Islet of Langerhans (tissue), 1 donor: ENCODE results near the gene SLC14A1.

Source experiments
- FAIRE-seq: peaks from one replicate; lab custom pipeline; 2011; peaks lifted over from hg19 to GRCh38; lab: Jason Lieb, UNC

SLC14A1 gene

GRCh38 chr18:45760462-45761036, 36.6 kb downstream of the SLC14A1 start:
- FAIRE-seq = no peak

- FAIRE-seq = no peak
Observed at GRCh38 chr18:45761512-45762114, 37.6 kb downstream of the SLC14A1 start.

DNA sequence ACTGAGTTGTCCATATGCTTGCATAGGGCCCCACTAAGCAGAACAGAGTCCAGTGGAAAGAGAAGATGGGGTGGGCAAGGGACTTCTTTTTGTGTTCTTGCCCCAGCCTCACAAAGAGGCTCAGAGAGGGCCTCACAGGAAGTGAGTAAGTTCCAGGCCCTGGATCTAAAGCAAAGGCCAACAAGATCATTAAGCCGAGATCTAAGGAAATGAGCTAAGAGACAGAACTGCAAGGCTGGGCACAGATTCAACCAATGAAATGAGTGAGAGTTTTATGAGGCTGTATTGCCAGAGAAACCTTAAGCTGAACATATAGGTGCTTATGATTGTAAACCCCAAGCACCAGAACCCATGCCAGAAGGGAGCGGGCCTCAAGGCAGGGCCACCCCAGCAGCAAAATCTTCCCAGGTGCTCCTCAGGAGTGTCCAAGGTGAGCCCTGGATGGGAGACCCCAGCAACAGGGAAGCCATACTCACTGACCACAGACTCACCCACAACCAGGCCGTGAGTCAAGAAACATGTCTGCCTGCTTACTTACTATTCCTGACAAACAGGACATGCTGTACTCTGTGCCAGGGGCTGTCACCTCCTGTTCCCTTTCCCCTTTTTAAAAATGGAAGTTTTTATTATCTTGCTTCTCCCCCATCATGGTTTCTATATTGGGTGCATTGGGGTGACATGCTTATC, 40.2 kb downstream of the SLC14A1 start:
- no peak for FAIRE-seq

DNA sequence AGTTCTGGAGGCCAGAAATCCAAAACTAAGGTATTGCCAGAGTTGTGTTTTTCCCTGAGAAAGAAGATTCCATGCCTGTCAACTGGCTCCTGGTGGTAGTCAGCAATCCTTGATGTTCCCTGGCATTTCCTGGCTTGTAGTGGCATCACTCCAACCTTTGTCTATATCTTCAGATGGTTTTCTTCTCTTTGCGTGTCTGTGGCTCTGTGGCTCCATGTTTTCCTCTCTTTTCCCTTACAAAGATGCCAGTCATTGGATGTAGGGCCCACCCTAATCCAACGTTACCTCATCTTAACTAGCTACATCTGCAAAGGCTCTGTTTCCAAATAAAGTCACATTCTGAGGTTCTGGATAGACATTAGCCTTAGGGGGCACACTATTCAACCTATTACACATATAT, 41.8 kb downstream of the SLC14A1 start:
- FAIRE-seq = no peak

- no peak for FAIRE-seq
Observed at GRCh38 chr18:45771587-45772480, 47.9 kb downstream of the SLC14A1 start.

GRCh38 chr18:45774065-45774521, 50.1 kb downstream of the SLC14A1 start:
- no peak for FAIRE-seq

DNA sequence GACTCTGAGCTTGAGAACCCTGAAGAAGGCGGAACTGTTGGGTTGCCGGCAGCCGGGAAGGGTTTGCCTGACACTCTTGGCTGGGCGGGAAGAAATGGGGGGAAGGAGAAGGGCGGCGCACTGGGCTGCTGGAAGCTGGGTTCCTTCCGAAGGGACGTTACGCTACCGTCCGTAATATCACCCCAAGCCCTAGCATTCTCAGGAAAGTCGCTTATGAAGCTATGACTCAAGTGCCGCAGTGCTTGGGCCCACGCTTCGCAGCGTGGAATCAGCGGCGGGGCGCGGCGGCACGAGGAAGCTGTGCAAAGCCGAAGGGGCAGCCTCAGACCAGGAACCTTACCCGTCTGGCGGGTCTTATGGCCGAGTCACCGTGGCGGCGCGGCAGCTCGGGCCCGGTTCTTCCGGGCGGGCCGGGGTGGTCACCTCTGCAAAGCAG, 51.3 kb downstream of the SLC14A1 start:
- no peak for FAIRE-seq

DNA sequence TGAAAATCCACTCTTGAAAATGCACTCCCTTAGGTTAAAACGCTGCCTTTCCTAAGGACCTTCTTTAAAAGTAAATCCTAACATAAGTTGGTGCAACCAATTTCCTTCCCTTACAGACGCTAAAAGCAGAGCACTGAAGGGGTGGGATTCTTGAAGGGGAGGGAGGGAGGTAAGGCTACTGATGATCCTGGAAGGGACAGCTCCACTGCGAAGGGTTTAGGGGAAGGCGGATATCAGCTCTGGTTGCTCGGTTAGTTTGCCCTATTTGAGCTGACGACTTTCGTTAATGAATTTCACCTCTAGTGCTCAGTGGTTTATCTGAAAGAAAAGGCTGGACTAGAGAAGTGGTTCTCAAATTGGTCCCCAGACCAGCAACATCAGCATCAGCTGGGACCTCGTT, 51.8 kb downstream of the SLC14A1 start:
- no peak for FAIRE-seq

DNA sequence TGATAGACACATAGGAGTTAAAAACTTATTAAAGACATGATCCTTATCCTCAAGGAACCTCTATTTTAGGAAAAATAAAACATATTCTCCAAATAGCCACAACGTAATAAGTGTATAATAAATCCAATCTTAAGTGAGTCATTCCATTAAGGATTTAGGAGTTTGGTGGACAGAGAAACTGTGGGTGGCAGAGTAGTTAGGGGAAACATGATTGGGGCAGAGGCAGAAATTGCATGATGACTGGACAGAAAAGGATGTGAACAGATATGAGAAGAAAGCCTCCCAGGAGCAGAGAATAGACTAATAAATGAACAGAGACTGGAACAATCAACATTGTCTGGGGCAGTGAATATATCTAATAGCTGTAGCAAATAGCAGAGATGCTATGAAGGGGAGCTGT, 53.4 kb downstream of the SLC14A1 start:
- no peak for FAIRE-seq

- no peak for FAIRE-seq
Observed at GRCh38 chr18:45780568-45780967, 56.6 kb downstream of the SLC14A1 start.

DNA sequence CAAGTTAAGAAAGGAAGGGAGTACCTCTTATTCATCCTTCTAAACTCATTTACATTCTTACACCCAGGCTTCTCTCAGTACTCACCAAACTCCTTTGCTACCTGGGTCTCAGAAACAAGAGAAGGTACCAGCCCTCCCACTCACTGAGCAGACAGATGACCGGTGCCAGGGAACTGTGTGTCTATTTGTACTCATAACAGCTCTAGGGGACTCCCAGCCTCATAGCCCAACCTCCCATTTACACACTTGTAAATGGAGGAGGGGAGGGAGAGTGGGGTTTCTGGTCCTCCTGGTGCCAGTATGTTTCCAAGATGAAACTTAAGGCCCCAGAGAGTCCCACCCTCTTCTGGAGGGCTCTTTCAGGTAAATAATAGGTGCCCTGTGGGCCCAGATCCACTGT, 58.7 kb downstream of the SLC14A1 start:
- no peak for FAIRE-seq

- no peak for FAIRE-seq
Observed at GRCh38 chr18:45783097-45784075, 59.4 kb downstream of the SLC14A1 start.

DNA sequence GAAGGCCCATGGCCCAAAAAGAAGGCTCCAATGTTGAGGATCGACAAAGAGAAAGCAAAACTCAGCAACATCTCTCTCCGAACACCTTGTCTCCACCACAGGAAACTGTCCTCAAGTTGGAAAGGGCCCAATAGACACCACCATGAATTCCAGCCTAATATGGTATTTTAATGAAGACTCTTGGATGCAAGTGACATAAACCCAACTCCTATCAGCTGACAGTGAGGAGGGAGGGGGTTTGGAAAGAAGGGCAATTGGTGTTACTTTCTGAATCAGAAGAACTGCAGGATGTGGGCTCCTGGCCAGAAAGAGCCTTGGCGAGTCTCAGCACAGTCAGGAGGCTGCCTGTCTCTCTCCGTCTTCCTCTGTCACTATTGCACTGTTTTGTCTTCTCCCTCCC, 61.2 kb downstream of the SLC14A1 start:
- FAIRE-seq = no peak

GRCh38 chr18:45786941-45787340, 63.0 kb downstream of the SLC14A1 start:
- FAIRE-seq = no peak

- no peak for FAIRE-seq
Observed at GRCh38 chr18:45787346-45787745, 63.4 kb downstream of the SLC14A1 start.

GRCh38 chr18:45788861-45789260, 64.9 kb downstream of the SLC14A1 start:
- no peak for FAIRE-seq

GRCh38 chr18:45792506-45793263, 68.7 kb downstream of the SLC14A1 start:
- FAIRE-seq = no peak

DNA sequence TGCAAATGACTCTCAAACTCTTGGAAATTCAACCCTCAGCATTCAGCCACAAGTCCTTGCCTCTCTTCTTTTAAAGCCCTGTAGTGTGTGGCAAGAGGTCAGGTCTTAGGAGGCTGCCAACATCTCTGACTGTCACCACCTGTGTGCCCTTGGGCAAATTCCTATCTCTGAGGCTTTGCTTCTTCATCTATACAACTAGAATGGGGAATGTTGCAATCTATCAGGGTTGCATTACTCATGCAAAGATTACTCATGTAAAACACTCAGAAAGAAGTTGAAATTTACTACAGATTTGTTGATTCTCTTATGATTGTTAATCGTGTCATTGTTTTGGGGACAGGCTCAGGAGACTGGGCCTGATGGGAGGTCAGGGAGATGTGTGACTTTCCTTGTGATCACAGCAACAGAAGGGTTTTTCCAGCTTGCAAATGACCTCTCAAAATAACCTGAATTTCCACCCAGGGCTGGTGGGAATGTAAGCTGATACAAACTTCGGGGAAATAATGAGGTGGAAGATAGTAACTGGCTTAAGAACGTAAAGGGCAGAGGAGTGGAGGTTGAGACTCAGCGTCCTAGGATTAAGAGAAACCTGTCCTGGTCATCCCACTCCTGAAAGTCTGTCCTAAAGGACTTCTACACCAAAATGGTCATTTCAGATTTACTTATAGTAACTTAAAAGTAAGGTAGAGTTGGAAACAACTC, 69.4 kb downstream of the SLC14A1 start:
- no peak for FAIRE-seq

DNA sequence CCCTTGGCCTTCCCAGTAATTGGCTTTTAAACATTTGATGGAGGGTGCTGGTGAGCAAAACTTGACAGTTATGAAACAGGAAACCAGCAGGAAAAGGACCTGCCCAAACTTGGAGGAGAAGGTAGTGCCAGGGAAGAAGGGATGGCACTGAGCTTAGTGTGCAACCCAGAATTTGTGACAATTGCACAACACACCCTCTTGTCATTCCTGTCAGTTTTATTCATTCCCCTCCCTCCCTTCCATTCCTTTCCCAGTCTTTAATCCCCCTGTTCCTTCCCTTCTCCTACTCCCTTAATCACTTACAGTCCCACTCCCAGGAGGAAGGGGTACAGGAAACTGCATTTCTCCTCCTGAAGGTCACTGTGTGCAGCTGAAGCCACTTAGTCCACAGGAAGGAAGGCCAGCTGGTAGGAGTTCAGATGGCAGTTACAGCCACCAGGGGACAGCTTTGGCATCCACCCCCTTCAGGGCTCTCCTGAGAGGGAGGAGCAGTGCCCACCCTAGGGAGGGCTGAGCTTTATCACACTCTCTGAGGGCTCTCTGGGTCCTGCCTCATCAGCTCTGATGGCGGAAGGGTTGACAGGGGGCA, 77.5 kb downstream of the SLC14A1 start:
- FAIRE-seq = no peak
